GM19372 (cell line): ENCODE data around the gene OSGIN1.

Experiments
- ATAC-seq: cut with Tn5 transposase; IDR thresholded peaks from one replicate; pipeline ENCODE4 v1.9.1; 2021; ENCODE audit warnings: mild to moderate bottlenecking, low read depth, moderate library complexity; ENCODE audit not compliant: unreplicated experiment

OSGIN1 gene

GRCh38 chr16:83995754-83996153 lies 42.7 kb downstream of the OSGIN1 start:
- no peak for ATAC-seq

DNA sequence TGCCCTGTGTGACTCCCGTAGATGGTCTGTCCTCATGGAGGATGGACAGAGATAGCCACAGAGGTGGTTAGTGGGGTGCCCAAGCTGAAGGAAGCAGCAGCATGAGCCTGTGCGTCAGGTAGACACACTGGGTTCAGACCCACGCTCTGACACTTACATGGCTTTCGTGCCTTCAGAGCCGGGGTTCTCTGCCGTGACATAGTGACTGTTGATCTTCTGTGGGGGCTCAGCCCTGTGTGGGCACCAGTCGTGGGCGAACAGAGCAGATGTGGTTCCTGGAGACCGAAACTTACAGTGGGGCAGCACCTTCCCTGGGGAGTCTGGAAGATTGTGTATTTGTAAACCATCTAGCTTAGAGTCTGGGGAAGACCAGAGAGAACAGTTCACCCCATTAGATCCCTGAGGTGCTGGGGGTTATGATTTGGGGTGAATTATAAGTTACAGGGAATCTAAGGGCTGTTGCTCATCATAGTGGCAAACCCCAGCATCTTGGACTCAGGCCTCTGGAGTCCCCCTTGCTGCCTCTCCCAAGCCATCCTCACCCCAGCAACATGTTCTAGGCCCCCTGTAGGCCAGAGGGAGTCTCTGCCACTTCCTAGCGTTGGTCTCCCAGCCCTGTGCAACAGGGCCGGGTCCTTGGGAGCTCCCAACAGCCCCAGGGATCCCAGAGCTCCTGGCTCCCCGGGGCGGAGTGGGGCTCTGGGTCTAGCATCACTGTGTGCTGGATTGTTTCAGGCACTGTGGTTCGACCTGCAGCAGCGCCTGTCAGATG lies 43.6 kb downstream of the OSGIN1 start:
- no peak for ATAC-seq

DNA sequence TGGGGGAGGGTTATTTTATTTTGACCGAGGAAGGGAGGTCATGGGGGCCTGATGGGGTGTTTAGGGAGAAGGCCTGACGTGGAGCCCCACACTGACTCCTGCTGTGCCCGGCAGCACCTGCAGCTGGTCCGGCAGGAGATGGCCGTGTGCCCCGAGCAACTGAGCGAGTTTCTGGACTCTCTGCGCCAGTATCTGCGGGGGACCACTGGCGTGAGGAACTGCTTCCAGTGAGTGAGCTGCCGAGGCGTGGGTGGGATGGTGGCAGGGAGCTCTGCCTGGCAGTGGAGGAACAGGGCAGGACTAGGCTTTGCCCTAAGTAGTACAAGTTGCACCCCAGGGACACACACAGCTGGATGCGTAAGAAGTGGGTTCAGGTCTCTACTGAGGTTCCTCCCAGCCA lies 45.1 kb downstream of the OSGIN1 start:
- ATAC-seq, result no peak

DNA sequence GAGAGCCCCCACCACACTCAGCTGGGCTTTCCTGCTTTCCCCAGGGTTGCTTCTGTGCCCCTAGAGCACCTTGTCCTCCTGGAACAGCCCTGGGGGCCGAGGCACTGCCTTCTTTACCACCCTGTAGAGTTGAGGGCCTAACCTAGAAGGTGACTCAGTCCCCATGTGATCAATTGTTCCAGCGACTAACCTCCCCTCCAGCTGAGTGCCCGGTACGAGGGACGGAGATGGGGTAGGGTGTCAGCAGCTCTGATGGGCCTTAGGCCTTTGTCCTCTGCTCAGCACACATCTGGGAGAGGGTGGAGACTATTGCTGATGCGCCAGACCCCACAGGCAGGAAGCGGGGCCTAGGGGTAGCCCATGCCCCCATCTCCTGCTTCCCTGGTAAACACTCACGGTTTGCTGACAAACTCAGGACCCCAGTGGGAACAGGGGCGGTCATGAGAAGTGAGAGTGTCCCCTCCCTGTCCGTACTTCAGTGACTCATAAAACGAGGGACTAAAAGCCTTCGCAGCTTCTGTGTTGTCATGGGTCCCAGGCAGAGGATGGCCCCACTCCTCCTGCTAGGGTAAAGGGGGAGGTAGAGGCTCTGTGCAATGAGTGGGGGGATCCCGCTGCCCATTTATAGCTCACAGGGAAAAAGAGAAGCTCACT lies 48.1 kb downstream of the OSGIN1 start:
- ATAC-seq, result no peak

DNA sequence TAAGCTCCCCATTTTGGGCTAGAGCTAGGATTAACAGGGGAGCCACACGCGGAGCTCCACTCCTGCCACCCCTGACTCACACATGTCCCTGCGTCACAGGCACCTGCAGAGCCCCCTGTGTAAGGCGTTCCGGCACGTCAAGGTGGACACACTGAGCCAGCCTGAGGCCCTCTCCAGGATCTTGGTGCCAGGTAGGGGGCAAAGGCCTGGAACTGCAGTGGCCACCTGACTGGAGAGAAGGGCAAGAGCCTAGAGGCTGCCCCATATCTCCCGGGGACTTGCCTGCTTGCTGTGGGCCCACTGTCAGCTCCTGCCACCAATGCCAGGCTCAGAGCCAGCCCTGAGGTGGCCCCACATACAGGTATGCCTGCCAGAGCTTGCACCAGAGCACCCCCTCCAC lies 48.7 kb downstream of the OSGIN1 start:
- ATAC-seq, result no peak

GRCh38 chr16:84003038-84003437 lies 50.0 kb downstream of the OSGIN1 start:
- no peak for ATAC-seq

DNA sequence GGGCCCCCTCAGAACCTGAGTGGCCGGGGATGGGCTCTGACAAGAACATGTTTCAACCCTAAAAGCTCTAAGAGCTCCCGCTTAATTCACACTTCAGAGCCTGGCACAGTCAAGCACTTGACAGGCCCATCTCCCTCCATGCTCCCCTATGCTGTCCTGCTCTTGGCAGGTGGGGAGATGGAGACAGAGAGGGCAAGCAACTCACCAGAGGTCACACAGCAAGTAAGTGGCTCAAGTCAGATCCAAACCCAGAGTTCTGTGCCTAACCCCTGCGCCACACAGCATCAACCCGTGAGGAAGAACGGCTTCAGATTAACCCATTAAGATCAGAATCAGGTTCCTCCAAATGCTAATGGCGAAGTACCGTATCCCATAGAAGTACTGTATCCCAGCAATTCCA lies 51.4 kb downstream of the OSGIN1 start:
- ATAC-seq, result no peak

- no peak for ATAC-seq
Measured at GRCh38 chr16:84005391-84005790, 52.4 kb downstream of the OSGIN1 start.

GRCh38 chr16:84007520-84007919 lies 54.5 kb downstream of the OSGIN1 start:
- ATAC-seq, result no peak

GRCh38 chr16:84007965-84008364 lies 54.9 kb downstream of the OSGIN1 start:
- no peak for ATAC-seq

- no peak for ATAC-seq
Measured at GRCh38 chr16:84009282-84009681, 56.2 kb downstream of the OSGIN1 start.

- ATAC-seq, result peak; percentile 82
Measured at GRCh38 chr16:84013787-84014569, 60.9 kb downstream of the OSGIN1 start.

DNA sequence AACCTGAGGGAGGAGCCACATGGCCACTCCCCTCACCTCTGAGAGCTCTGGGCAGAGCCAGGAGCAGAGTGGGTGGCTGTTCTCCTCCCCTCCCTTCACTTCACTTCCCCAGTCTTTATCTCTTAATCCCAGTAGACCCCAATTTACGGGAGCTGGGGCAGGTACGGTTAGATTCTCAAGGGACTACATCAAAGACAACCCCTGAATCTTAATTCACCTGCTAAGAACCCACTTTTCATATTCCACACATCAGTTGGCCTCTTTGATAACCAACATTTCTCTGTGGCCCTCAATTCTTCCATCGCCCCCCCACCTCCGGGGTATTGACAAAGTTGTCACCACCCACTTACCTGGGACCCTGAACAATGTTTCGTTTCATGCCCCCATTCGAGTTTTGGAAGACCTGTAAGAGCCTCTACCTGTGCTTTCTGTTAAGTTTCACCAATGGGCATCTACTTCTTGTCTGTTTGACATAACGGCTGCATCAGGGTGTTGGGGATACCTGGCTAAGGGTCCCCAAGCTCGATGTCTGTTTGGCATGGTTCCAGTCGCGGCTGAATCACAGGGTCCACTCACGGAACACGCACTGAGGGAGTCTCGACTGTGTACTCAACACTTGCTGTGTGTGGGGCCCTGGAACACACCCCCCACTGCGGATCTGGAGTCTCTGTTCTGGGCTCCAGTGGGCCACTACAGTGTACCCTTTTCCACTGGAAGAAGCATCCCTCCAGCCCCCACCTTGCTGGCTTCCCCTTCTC lies 61.7 kb downstream of the OSGIN1 start:
- ATAC-seq, result no peak

GRCh38 chr16:84015399-84015798 lies 62.4 kb downstream of the OSGIN1 start:
- no peak for ATAC-seq
